Measurements from ENCODE around the gene PLPPR5. TPM values are rescaled to one million over a fixed set of nuclear protein-coding genes. Genes with fewer than 3 reads are reported as not detected.

Gene PLPPR5
- total and polyA plus RNA-seq, 9 of the 15 experiments (the other 6 are each of a cell fraction or from before 2014, with no cell fraction given) = not detected

- Histone ChIP-seq H3K27ac (ENCODE audit: extremely low read depth, low read depth, low read length) (no peak overlapping the region), H3K9me1 (ENCODE audit: control insufficient read depth, insufficient read depth, low read length) (no peaks in the 10 kb centered on the region), H3K79me2 (ENCODE audit: control insufficient read depth, insufficient read depth, low read length) (no peaks in the 10 kb centered on the region), H4K20me1 (replicated peaks; ENCODE audit: control insufficient read depth, insufficient read depth, low read length) (no peaks in the 10 kb centered on the region), H3K9me3 (replicated peaks; ENCODE audit: control insufficient read depth, insufficient read depth, low read depth, low read length) (peaks cover 2% of the 10 kb centered on the region; the same call in 1 of the 2 replicates), H3K36me3 (ENCODE audit: control insufficient read depth, insufficient read depth, low read length) (no peaks in the 10 kb centered on the region), H3K4me3 (no peak overlapping the region), H2AFZ (ENCODE audit: low read depth, low read length) (no peak overlapping the region), H3K27me3 (ENCODE audit: control insufficient read depth in 2 of 2, insufficient read depth in 2 of 2, low read length in 2 of 2) (no peaks in the 10 kb centered on the region), H3K4me2 (ENCODE audit: insufficient read depth, low read length) (no peak overlapping the region), H3K4me1 (replicated peaks in 1 of 2; ENCODE audit: control insufficient read depth in 2 of 2, insufficient read depth in 2 of 2, low read length in 2 of 2) (no peaks in the 10 kb centered on the region), H3K9ac (ENCODE audit: insufficient read depth in 1 of 2, low read depth in 2 of 2, low read length in 2 of 2) (no peak overlapping the region)
- TF ChIP-seq RFX5 (IDR thresholded peaks at IDR 0.05; ENCODE audit: low read depth, low read length) (no peak), SIRT6 (IDR thresholded peaks at IDR 0.05; ENCODE audit: low read depth, low read length) (no peak), ZFP36 (IDR thresholded peaks at IDR 0.05; ENCODE audit: low read depth, low read length, partially characterized antibody) (no peak), ESRRA (IDR thresholded peaks at IDR 0.05; ENCODE audit: borderline replicate concordance, low read depth) (no peak), CREB1 (IDR thresholded peaks at IDR 0.05) (no peak), CREB1 (CRISPR knock-in tag; IDR thresholded peaks at IDR 0.05) (no peak), ZNF707 (CRISPR knock-in tag; conservative IDR thresholded peaks at IDR 0.05) (no peak)
- in situ Hi-C loops (cut with MboI) (no loop called here), intact Hi-C loops (cut with micrococcal nuclease) (no loop called here)
- FAIRE-seq (no peak), DNase-seq (ENCODE audit: extremely low read depth in 1 of 4, low spot score in 3 of 4) (no peak), ATAC-seq (no peak)
- CTCF ChIA-PET (ENCODE audit: low intra/inter-chr PET ratio) = no interaction called here
- BruUV-seq (replicated peaks) = no TSS peak
- POLR2A ChIA-PET = no interaction called here
- 0% methylated on average over 2 of the region's 2 CpGs for WGBS (ENCODE audit: insufficient coverage, low coverage, missing lambda C conversion rate)
These were observed 85.0 kb downstream of the PLPPR5 start for GRCh38 chr1:98919652-98920051.

- no peak for FAIRE-seq
- Histone ChIP-seq H3K79me2 (ENCODE audit: control insufficient read depth, insufficient read depth, low read length) (no peaks in the 10 kb centered on the region), H3K27me3 (ENCODE audit: control insufficient read depth in 2 of 2, insufficient read depth in 2 of 2, low read length in 2 of 2) (no peaks in the 10 kb centered on the region), H3K4me1 (replicated peaks in 1 of 2; ENCODE audit: control insufficient read depth in 2 of 2, insufficient read depth in 2 of 2, low read length in 2 of 2) (no peaks in the 10 kb centered on the region), H4K20me1 (replicated peaks; ENCODE audit: control insufficient read depth, insufficient read depth, low read length) (no peaks in the 10 kb centered on the region), H3K36me3 (ENCODE audit: control insufficient read depth, insufficient read depth, low read length) (no peaks in the 10 kb centered on the region), H3K9me3 (replicated peaks; ENCODE audit: control insufficient read depth, insufficient read depth, low read depth, low read length) (peaks cover 2% of the 10 kb centered on the region; the same call in 1 of the 2 replicates), H2AFZ (ENCODE audit: low read depth, low read length) (no peak overlapping the region), H3K27ac (ENCODE audit: extremely low read depth, low read depth, low read length) (no peak overlapping the region), H3K9me1 (ENCODE audit: control insufficient read depth, insufficient read depth, low read length) (no peaks in the 10 kb centered on the region), H3K4me2 (ENCODE audit: insufficient read depth, low read length) (no peak overlapping the region), H3K4me3 (no peak overlapping the region), H3K9ac (ENCODE audit: insufficient read depth in 1 of 2, low read depth in 2 of 2, low read length in 2 of 2) (no peak overlapping the region)
- ChIA-PET POLR2A (no interaction called here), CTCF (ENCODE audit: low intra/inter-chr PET ratio) (no interaction called here)
- no peak for ATAC-seq
- intact Hi-C loops (cut with micrococcal nuclease) (no loop called here), in situ Hi-C loops (cut with MboI) (no loop called here)
- BruUV-seq (replicated peaks) = no TSS peak
- WGBS (ENCODE audit: insufficient coverage, low coverage, missing lambda C conversion rate) = 0% methylated on average over 1 of the region's 1 CpG
- DNase-seq (ENCODE audit: extremely low read depth in 1 of 4, low spot score in 3 of 4) = no peak
- TF ChIP-seq ZSCAN29 (IDR thresholded peaks at IDR 0.05) = no peak
- TF ChIP-seq HEY1 (CRISPR knock-in tag; IDR thresholded peaks at IDR 0.05; ENCODE audit: borderline replicate concordance) = no peak
- TF ChIP-seq PCBP1 (IDR thresholded peaks at IDR 0.05; ENCODE audit: low read depth, low read length, poor library complexity, severe bottlenecking) = no peak
- no peak for TF ChIP-seq PHB2 (IDR thresholded peaks at IDR 0.05; ENCODE audit: low read depth)
- TF ChIP-seq ZNF263 (CRISPR knock-in tag; IDR thresholded peaks at IDR 0.05; ENCODE audit: borderline replicate concordance) = no peak
- no peak for TF ChIP-seq TCF3 (CRISPR knock-in tag; IDR thresholded peaks at IDR 0.05)
These were observed 85.5 kb downstream of the PLPPR5 start for GRCh38 chr1:98919211-98919610.
